MCF 10A (cell line): Measurements from ENCODE around the gene SCN2B. TPM values are rescaled to one million over a fixed set of nuclear protein-coding genes. Genes with fewer than 3 reads are reported as not detected.

ENCODE experiments used
- BruUV-seq: library from RNA; stranded (reverse); fragments of 400-500 nt; replicated peaks from 2 replicates; lab custom pipeline; 2021; lab: Mats Ljungman, UMichigan
- CTCF ChIA-PET: fragments of 300-600 bp; sonication (Branson Sonifier 250); formaldehyde crosslinking; extraction: SDS; loops from one replicate; lab custom pipeline; 2021; ENCODE audit warnings: antibody characterized with exemption, inconsistent platforms; lab: Yijun Ruan, JAX
- POLR2A ChIA-PET: fragments of 300-600, 350-650 bp; sonication (Branson Sonifier 250); formaldehyde crosslinking; extraction: SDS; loops from one replicate; lab custom pipeline; 2020; ENCODE audit warnings: antibody characterized with exemption, inconsistent platforms; lab: Yijun Ruan, JAX
- DNase-seq: peaks from one replicate; pipeline ENCODE4 v3.0.0-alpha.2; 2018; ENCODE audit not compliant: unreplicated experiment
- H3K27ac Mint-ChIP-seq: one replicate; pipeline ENCODE4 v1.8.0; 2022; ENCODE audit warnings: mild to moderate bottlenecking, low read depth, mixed read lengths; ENCODE audit not compliant: unreplicated experiment
- H3K27me3 Mint-ChIP-seq: one replicate; pipeline ENCODE4 v1.8.0; 2022; ENCODE audit warnings: mixed read lengths; ENCODE audit not compliant: insufficient read depth, unreplicated experiment
- H3K36me3 Mint-ChIP-seq: one replicate; pipeline ENCODE4 v1.8.0; 2022; ENCODE audit warnings: mild to moderate bottlenecking, moderate library complexity, mixed read lengths; ENCODE audit not compliant: insufficient read depth, unreplicated experiment
- H3K4me1 Mint-ChIP-seq: one replicate; pipeline ENCODE4 v1.8.0; 2022; ENCODE audit warnings: mixed read lengths; ENCODE audit not compliant: insufficient read depth, unreplicated experiment
- H3K4me3 Mint-ChIP-seq: one replicate; pipeline ENCODE4 v1.8.0; 2022; ENCODE audit warnings: mild to moderate bottlenecking, moderate library complexity, mixed read lengths; ENCODE audit not compliant: unreplicated experiment
- H3K9me3 Mint-ChIP-seq: one replicate; pipeline ENCODE4 v1.8.0; 2022; ENCODE audit warnings: mixed read lengths; ENCODE audit not compliant: unreplicated experiment
- CTCF ChIP-seq: fragments of 200-600 bp; IDR thresholded peaks from one replicate; pipeline ENCODE4 v1.8.0; 2022; ENCODE audit warnings: antibody characterized with exemption, mild to moderate bottlenecking; ENCODE audit not compliant: unreplicated experiment
- intact Hi-C: fragments of 100-400 bp; cut with micrococcal nuclease; formaldehyde crosslinking; loops from 2 replicates; pipeline ENCODE4 v1.14.1; 2022
- total RNA-seq: library from RNA; stranded (reverse); gene quantifications from 2 replicates; pipeline ENCODE4 v1.2.3, GENCODE V29; 2022

The SCN2B gene
- total RNA-seq, 1 experiment from 2014 or later = not detected

GRCh38 chr11:118200901-118201680, 24.7 kb upstream of the SCN2B start:
- no peak overlapping the region for H3K27ac Mint-ChIP-seq
- POLR2A ChIA-PET = no interaction called here
- H3K36me3 Mint-ChIP-seq = no peaks in the 10 kb centered on the region
- H3K4me1 Mint-ChIP-seq = no peaks in the 10 kb centered on the region
- no peaks in the 10 kb centered on the region for H3K9me3 Mint-ChIP-seq
- H3K27me3 Mint-ChIP-seq = no peaks in the 10 kb centered on the region
- CTCF ChIA-PET = interaction anchor here (0.7 to 0.9 kb wide), 2 partner anchors 163 to 460 kb away, joined by 3 to 4 read pairs; no protein-coding TSS in a partner anchor
- H3K4me3 Mint-ChIP-seq = no peak overlapping the region
- TF ChIP-seq CTCF = no peak
- no TSS peak for BruUV-seq
- intact Hi-C loops = no loop called here
- no peak for DNase-seq

- intact Hi-C loops = no loop called here
- no peaks in the 10 kb centered on the region for H3K9me3 Mint-ChIP-seq
- H3K4me1 Mint-ChIP-seq = peaks cover 2% of the 10 kb centered on the region
- no peak for DNase-seq
- no peaks in the 10 kb centered on the region for H3K27me3 Mint-ChIP-seq
- ChIA-PET CTCF (interaction anchor here (0.6 to 0.7 kb wide), 2 partner anchors 78 to 460 kb away, joined by 3 to 4 read pairs; no protein-coding TSS in a partner anchor), POLR2A (no interaction called here)
- no TSS peak for BruUV-seq
- no peak overlapping the region for H3K4me3 Mint-ChIP-seq
- H3K36me3 Mint-ChIP-seq = no peaks in the 10 kb centered on the region
- TF ChIP-seq CTCF = no peak
- no peak overlapping the region for H3K27ac Mint-ChIP-seq
Measured at GRCh38 chr11:118200497-118200896, 24.1 kb upstream of the SCN2B start.

GRCh38 chr11:118199135-118199534, 22.7 kb upstream of the SCN2B start:
- H3K27ac Mint-ChIP-seq = no peak overlapping the region
- BruUV-seq = no TSS peak
- intact Hi-C loops = no loop called here

More at GRCh38 chr11:118199135-118199534, 22.7 kb upstream of the SCN2B start:
- Mint-ChIP-seq H3K9me3 (no peaks in the 10 kb centered on the region), H3K27me3 (no peaks in the 10 kb centered on the region), H3K4me3 (no peak overlapping the region), H3K4me1 (peaks cover 9% of the 10 kb centered on the region), H3K36me3 (no peaks in the 10 kb centered on the region)
- ChIA-PET CTCF (interaction anchor here (0.6 to 2.8 kb wide), 46 partner anchors 9 to 1754 kb away, joined by 3 to 58 read pairs (median 7); partner anchors contain the start of genes JAML, MPZL2 and MPZL3), POLR2A (interaction anchor here (1.0 to 1.8 kb wide), 4 partner anchors 47 to 160 kb away, joined by 5 to 13 read pairs (median 5); partner anchors contain the start of genes MPZL2 and UBE4A)
- no peak for TF ChIP-seq CTCF
- DNase-seq = no peak
